GM19395 (cell line): ENCODE results near the gene IL20RA.
"Not testable (repeated sequence)": the region's sequence is repeated elsewhere in the genome, so short reads cannot be mapped to it uniquely, and the experiment has no call there.

Source experiments
- ATAC-seq: cut with Tn5 transposase; IDR thresholded peaks from one replicate; pipeline ENCODE4 v1.9.1; 2021; ENCODE audit warnings: mild to moderate bottlenecking, moderate library complexity; ENCODE audit not compliant: unreplicated experiment

Gene IL20RA

DNA sequence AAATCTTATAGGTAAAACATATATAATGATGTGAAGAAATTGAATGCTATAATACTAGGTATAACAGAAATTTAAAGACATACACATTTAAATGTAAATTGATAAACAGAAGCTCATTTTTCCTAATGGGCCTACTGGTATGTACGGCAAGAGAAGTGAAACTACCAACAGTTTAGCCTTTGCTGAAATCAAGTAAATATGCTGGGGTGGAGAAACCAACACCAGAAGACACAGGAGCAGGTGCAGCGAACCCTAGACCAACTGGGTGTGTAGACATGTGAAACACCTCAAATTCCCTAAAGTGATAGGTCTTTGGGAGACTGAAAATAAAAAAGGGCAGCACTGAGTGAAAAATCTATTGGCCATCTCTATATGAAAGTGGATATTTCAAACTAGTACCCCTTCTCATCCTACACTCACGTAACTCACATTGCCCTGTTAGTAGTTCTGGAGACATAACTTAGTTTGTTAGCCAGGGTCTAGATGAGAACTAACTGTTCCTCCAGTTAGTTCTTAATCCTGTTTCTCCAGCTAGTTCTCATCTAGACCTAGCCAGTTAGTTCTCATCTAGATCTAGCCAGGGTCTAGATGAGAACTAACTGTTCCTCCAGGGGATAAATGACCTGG, 69.6 kb downstream of the IL20RA start:
- no peak for ATAC-seq

DNA sequence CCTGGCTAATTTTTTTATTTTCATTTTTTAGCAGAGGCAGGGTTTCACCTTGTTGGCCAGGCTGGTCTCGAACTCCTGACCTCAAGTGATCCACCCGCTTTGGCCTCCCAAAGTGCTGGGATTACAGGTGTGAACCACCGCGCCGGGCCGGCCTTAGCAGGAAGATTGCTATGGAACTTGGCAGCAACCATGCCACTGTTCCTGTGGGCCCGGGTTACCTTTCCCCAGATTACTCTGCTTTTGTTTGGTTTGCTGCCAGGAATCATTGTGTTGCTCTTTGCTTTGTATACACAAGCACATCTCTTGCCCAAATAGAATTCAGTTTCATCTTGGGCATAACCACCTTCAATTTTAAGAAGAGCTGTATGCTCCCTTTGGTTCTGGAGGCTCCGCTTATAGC, 71.0 kb downstream of the IL20RA start:
- not testable (repeated sequence) for ATAC-seq

DNA sequence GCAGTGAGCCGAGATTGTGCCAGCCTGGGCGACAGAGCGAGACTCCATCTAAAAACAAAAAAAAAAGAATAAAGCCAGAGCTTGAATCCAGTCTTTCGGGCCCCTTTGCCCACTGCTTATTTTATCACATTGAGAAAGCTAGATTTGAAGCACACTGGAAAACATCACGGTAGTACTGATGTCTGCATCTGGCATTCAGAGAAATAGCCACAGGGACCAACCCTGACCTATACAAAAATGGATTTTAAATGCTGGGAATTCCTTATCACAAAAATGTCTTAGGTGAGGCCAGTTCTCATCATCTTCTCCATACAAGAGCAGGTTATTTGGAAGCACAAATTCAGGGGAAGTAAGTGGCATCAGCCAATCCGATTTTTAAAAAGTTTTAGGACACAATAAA, 73.2 kb downstream of the IL20RA start:
- ATAC-seq = no peak

DNA sequence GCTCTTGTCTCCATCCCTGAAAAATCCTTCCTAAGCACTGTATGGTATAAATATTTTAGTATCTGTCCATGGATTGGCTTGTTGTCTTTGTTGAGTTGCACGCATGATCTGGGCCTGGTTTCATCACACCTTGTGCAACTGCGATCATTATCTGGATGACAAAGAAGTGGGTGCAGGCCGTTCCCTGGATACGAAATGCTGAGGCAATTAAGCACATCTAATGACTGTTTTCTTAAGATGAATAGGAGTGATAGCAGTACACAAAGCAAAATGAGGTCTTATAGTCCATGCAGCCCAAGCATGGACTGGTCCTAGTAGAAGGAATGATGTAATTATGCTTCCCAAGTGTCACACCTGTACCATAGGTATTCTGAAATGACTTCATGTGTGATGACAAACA, 74.8 kb downstream of the IL20RA start:
- no peak for ATAC-seq

DNA sequence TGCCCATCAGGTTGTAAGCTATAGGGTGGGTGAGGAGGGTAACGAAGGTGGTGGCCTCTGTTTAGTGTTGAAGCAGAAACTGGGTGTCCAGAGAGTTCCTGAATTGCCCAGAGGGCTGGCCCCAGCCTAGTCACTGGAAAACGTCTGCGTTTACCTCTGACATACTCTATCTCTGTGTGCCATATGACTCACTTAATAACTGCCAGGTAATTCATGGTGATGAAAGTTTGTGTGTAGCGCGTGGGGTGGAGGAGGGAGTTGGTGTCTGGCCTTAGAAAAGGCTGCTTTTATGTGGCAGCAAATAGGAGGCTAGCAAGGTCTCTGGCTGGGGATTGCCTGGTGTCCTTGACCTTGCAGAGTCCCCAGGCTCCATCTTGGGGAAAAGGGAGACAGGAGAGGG, 75.3 kb downstream of the IL20RA start:
- no peak for ATAC-seq

DNA sequence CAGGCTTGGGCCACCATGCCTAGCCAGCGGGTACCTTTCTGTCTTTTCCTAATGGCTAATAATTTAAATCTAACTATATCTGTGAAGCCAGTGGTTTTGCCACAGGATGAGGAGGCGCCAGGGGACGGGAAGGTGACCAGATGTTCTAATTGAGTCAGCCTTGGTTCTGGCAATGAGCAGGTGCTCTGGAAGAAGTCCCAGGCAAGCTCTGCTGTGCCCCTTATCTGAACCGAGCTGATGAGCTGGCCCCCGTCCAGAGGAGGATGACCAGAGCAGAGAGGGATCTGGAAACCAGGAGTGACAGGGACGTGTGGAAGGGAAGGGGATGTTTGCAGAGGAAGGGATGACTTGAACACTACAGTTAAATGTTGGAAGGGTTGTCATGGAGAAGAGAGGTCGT, 75.9 kb downstream of the IL20RA start:
- ATAC-seq = no peak

DNA sequence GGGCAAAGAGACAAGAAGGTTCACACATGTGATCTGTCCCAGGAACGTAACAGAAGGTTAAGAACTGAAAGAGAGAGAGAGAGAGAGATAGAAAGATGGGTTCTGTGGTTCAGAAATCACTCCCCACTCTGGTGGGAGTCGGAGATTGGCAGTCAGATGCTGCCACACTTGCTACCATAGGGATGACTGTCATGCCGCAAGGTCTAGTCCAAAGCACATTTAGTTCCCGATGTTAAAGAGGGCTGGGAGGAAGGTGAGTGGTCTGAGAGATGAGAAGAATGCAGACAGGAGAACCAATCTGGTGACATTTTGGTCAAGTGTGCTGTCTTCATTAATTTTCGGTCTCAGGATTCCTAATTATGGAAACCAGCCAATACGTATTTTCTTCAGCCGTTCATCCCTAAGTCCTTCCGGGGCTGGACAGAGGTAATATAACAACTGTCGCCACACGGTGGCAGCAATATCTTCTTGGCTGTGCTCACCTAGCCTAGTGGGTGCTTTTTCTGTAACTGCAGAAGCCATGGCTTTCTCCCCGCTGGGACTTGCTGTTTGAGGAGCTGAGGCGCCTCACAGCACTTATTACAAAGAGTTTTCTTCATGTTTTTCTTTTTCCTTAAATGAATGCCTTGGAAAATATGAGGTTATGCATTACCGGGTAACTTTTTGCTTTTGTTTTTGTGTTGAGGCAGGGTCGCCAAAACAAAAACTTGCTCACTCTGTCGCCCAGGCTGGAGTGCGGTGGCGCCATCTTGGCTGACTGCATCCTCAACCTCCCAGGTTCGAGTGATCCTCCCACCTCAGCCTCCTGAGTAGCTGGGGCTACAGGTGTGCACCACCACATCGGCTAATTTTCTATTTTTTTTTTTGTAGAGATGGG, 76.7 kb downstream of the IL20RA start:
- peak; percentile 93 for ATAC-seq

DNA sequence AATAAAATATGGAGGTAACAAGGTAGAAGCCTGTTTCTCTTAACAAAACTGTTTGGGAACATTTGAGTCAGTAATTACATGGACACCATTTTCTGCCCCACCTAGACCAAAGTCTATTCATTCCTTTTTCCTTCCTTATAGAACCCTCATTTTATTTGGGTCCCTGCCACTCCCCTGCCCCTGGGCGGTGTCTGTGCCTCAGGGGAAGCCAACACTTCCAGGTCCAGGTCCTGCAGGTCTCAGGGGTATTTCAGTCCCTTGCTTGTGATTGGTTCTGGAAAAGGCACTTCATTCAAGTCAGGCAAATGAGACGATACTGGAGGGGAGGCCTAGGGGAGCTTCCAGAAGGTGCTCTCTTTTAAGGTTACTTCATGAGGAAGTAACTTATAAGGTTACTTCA, 80.4 kb downstream of the IL20RA start:
- no peak for ATAC-seq

DNA sequence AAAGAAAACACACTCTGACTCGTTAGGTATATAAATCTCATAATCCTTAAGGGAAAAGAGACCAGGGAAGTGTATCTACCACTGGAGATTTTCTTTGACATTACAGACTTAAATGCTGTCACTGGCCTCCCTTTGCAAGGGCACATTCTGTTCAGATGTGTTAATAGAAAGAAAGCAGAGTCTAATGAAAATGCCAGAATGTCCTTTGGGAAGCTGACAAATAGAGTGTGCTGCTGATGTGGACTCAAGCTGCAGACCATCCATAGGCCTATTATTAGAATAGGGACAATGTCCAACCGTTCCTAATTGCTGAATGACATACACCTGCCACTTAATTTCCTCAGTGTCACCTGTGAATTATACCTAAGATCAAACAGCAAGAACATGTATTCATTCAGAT, 81.5 kb downstream of the IL20RA start:
- ATAC-seq = no peak

DNA sequence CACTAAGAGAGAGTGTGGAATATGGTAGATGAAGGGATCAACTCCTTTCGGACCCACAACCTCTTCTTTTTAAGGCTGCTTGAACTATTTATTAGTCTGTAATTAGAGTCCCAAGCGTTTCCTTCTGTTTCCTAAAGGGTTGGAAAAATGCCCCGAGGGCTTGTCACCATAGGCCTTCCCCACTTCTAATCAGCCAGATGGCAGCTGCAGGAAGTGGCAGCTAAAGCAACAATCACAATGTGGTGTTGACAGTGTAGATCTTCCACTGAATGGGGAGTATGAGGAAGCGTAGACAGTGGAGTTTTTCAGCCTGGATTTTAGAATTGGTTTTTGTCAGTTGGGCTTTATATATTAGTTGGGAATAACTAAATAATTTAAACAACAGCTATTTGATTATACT, 82.1 kb downstream of the IL20RA start:
- no peak for ATAC-seq

DNA sequence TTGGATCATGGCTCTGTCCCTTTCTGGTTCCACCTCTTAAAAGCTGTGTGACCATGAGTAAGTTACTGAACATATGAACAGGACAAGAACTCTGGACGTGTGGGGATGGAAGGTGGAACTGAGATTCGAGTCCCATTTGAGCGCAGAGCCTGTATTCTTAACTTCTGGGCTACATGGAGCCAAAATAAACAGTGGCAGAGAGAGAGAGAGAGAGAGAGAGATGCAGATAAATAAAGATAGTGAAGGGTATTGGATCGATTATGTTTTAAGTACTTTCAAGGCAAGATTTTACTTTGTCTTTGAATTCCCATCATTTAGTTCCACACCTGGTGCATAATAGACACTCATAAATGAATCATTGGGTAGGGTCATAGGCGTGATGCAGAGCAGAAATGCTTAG, 82.9 kb downstream of the IL20RA start:
- ATAC-seq = no peak

DNA sequence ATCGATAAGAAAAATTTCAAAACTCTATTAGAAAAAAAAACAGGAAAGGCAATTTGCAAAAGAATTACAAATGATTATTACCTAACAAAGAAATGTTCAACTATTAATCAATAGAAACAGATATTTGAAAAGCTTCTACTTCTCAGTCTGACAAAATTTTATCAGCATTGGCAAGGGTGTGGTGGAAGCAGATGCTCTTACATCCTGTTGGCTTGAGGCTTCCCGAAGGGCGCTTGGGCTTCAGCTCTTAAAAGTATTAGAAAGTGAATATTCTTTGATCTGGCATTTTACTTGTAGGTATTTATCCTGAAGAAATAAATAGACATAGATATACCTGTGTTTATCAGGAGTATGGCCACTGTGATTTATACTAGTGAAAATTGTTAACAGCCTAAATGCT, 84.0 kb downstream of the IL20RA start:
- ATAC-seq = no peak

DNA sequence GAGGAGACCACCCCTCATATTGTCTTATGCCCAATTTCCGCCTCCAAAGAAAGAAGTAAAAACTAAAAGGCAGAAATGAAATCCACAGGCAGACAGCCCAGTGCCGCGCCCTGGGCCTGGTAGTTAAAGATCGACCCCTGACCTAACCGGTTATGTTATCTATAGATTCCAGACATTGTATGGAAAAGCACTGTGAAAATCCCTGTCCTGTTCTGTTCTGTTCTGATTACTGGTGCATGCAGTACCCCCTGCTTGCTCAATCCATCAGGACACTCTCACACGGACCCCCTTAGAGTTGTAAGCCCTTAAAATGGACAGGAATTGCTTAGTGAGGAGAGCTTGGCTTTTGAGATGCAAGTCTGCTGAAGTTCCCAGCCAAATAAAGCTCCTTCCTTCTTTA, 84.8 kb downstream of the IL20RA start:
- not testable (repeated sequence) for ATAC-seq

DNA sequence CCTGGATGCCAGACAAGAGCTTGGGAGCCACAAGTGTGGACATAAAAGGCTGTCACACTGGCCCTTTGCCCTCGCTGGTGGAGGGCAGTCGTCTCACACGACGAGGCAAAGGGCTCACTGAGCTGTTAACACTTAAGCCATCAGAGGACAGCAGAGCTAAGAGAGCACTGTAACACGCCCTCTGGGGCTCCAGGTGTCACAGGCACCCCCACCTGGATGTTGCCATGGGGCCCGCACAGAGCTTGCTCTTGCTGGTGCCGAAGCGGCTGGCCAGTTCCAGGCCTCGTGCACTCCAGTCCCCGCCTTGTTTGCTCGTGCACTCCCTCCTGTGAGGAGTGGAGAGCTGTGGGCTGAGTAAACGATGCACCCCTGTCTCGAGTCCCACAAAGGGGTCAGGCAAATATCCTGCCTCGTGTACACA, 85.3 kb downstream of the IL20RA start:
- ATAC-seq = no peak

DNA sequence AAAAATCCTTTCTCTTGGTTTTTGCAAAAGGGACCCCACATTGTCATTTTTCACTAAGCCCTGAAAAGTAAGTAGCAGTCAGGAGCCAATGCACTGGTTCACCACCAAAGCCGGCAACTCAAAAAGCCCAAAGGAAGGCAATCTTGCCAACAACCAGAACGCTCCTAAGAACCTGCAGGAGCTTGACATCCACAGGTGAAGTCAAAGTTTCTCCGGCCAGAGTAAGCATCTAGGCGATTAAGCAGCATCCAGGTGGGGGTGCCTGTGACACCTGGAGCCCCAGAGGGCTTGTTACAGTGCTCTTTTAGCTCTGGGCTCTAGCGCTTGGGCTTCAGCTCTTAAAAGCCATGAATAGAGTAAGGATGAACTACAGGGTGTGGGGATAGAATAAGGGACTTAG, 86.6 kb downstream of the IL20RA start:
- no peak for ATAC-seq

DNA sequence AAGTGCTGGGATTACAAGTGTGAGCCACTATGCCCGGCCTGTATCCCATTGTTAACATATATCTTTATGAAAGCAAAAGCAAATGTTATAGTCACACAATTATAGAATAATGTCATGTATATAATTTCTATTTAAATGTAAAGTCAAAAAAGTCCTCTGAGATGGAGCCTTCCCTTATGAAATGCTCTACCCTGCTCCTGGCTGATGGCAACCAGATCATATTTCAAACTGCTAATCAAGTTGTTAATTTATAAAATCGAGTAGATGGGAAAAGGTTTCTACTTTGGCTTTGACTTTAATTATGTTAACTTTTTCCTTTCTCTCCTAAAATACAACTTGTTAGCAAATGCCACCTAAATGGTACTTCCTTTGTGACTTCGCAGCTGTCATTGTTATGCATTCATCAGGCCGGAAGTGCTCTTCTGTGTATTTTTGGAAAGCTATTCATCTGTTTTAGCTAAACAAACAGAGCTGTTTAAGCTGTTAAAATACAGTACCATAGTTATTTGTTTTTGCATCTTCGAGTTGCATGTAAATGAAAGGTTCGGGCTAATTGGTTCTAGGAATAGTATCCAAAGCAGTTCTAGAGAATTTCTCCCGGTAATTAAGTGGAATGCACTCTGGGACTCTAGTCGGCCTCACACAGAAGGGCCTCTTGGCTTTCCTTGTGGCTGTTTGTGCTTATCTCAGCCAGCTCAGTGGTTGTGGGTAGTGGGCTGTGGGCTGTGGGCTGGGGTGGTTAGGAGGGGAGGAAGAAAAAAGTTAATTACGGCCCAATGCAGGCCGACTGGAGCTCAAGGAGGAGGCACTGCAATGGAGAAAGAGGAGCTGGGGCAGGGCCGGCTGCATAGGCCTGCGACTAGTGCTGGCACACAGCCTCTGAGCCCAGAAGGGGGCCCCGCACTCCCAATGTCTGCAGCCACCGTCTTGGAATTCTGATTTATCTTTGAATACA, 87.9 kb downstream of the IL20RA start:
- no peak for ATAC-seq

DNA sequence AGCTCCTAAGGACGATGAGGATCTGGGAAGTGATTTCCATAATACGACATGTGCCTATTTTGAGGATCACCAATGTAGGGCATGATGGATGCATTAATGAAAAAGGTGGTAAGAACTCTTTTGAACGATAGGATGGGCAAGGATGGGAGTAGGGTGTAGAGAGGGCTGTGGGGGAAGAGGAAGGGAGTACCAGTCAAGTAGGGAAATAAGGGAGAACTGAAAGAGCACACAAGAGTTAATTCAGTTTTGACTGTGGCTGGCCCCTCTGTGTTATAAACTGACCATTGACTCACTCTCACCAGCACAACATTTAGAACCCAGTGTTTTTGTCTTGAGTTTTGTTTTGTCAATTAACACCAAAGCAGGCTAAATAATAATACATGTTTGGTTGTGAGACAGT, 89.6 kb downstream of the IL20RA start:
- no peak for ATAC-seq

DNA sequence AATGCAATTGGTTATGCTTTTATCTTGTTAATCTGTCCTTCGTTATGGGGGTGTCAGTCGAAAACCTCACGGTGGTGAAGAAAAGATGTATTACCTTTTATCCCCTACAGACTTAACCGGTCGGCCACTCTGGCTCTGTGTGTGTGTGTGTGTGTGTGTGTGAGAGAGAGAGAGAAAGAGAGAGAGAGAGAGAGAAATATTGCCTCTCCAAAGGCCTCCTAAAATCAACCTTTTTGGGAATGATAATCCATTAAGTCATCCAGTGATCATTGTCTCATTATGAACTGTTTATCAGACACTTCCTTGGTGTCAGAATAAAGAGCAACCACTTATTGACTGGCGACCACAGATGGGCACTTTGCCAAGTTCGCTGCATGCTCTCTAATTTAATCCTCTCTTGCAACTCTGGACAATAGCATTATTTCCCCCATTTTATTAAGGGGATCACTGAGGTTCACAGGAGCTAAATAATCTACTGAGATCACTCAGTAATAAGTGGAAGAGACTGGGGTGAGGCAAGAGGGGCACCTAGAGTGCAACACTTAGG, 92.0 kb downstream of the IL20RA start:
- ATAC-seq = no peak

DNA sequence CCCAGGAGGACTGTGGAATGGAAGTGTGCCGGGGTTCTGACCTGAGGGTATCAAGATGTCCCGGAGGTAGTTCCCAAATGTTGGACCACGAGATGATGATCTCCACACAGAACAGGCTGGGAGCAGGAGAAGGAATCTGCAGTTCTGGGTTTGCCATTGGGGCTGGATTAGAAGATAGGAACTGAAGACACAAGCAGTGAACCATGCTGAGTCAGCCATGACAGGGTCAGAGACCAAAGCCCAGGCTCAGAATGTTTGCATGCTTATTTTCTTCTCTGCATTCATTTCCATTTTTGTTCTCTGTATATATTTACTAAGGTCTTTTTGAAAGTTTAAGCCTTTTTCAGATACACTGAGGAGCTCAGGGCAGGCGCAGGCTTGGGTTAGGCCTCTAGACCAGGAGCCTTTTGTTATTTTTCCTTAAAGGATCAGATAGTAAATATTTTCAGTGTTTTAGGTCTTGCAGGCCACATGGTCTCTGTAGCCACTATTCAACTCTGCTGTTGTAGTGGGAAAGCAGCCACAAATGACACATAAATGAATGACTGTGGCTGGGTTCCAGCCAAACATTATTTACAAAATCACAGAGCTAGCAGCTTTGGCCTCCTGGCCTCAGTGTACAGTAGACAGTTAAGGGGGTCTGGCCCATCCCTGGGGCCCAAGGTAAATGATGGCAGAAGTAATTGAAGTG, 94.2 kb downstream of the IL20RA start:
- no peak for ATAC-seq
